GM21576 (cell line): ENCODE results near the gene RUNX1.

ENCODE experiments used
- ATAC-seq: cut with Tn5 transposase; IDR thresholded peaks from one replicate; pipeline ENCODE4 v1.9.1; 2021; ENCODE audit warnings: mild to moderate bottlenecking, moderate library complexity; ENCODE audit not compliant: unreplicated experiment

The RUNX1 gene

DNA sequence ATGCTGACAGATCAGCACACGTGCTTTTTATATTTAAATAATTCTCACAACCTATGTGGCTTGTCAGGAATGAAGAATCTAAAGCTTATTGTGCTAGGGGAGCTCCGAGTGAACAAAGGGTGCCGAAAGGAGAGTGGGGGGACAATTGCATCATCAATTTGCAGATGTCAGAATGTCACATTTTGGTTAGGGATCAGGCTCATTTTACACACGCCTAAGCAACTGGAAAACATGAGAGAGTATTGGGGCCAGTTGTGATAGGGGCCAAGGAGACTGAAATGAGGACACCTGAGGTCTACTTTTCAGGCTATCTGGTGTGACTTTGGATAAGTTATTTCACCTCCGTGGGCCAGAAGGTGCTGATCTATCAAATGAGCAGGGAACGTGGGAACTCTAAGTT is 31.8 kb downstream of the RUNX1 start:
- ATAC-seq, result no peak

DNA sequence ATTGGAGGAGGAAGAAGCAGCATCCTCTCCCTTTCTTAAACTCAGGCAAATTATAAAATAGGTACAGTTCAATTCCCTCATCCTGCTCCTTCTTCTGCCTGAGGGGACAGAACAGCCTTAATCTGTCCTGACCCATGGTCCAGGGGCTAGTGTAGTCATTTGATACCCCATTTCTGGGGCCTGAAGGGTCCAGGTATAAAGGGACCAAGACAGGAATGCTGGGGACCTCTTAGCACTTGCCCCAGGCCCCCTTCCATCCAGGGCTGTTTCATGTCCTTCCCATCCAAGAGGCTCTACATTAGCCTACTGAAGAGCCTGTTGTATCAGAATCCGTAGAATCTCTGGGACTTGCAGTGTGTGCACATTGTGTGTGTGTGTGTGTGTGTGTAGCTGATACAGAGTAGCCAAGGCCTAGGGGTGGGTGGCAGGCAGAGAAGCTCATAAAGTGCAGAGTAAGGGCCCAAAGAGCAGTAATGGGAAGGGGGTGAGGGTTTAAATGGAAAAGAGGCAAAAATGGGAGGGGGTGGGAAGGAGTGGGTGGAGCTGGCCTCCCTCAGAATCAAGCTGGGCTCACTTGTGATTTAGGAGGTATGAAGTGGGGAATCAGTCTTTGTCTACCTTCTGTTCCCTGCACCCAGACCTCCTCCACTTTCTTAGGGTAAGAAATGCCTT is 32.4 kb downstream of the RUNX1 start:
- ATAC-seq, result no peak

GRCh38 chr21:35016071-35016470 is 33.0 kb downstream of the RUNX1 start:
- ATAC-seq, result no peak

DNA sequence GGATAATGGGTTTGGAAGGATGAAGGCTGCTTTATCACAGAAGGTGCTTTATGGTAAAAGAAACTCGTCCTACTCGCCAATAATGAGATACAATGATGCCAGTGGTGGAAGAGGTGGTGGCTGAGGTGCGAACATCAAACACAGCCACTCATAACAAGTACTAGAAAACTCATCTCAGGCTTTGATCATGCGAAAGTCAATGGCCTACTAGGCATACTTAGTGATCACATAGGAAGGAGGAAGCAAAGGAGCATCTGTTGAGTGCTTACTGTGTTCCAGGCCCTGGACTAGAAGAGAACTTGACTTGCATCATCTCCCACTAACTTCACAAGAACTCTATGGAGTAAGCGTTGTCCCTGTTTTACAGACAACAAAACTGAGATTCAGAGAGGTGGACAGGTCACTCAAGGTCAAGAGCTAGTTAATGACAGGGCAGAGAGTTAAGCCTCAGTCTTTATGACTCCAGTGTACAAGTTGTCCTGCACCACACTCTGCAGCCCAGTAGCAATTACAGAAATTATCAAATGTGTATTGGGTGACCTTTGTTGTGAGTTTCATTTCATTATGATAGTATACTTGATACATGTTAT is 33.6 kb downstream of the RUNX1 start:
- ATAC-seq, result no peak

DNA sequence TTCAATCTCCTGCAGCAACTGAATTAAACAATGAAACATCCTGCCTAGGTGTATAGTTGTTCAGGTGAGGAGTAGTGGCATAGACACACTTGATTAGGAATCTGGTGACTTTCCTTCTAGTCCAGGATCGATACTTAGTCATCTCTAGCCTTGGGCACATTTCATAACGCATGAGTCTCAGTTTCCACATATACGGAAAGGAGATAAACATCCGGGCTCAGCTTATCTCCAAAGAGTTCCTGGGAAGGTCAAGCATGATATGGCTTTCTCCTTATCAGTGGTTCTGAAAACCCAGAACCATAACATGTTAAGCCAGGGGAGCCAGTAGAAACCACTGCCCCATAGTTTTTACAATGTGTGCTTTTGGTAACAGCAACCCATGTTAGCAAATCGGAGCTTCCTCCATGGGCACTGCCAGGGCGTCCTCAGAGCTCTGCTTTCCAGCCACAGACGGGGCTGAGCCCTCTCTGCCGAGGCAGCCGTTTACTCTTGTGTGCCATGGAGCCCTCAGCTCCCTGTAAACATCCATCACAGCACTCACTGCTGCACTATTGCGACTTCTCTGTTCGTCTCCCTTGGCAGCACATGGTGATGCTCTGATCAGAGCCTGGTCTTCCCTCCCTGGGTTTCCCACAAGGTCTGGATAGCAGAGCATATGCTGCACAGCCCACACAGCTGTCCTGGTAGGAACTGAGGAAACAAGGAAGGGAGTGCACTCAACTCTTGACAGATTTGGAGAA is 34.6 kb downstream of the RUNX1 start:
- no peak for ATAC-seq

DNA sequence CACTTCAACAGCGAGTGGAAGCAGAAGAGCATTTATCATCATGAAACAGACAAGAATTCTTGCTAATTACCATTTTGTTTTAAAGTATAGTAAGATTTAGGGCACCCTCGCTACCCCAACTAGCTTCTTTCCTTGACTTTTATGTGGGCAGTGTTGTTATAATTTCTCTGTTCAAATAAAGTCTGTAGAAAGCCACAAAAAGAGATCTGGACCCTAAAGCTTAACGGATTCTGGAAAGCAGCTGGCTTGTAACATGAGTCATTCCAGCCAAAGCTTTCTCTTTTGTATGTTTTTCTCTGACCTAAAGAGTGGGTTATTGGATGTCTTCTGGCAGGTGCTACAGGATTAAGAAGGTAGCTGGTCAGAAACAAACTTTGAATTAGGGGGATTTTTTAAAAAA is 37.4 kb downstream of the RUNX1 start:
- ATAC-seq, result no peak

DNA sequence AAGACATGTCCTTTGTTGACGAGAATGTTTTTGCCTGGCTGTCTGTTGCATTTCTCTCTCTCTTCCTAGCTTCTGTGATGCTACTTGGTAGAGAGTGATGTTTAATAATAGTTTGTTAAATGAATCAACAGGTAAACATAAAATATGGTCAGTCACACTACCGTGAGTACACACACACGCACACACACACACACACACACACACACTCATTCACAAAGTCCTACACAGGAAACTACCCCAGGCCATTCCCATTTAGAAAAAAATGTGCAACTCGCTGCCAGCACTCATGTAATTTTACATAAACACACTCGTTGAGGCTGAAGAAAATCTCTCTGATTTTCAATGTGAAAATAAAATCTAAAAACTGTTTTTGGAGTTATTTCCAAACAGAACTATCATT is 38.7 kb downstream of the RUNX1 start:
- ATAC-seq, result no peak

- ATAC-seq, result no peak
Observed at GRCh38 chr21:35007348-35007747, 41.8 kb downstream of the RUNX1 start.

DNA sequence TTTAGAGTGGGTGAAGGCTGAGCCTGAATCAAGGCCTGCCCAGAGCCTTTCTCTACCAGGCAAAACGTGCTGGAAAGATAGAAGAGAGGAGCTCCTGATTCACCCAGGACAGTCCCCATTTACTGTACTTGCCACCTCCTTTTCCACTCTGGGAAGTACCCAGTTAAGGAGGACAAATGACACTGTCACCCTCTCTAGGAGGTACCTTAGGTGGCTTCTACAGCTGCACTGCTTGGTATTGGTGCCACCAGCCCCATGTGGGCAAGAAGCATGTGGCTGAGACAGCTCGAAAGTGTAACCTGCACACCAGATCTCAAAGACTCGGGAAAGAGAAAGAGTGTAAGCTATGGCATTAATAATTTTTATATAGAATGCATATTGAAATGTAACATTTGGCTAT is 42.3 kb downstream of the RUNX1 start:
- ATAC-seq, result no peak

DNA sequence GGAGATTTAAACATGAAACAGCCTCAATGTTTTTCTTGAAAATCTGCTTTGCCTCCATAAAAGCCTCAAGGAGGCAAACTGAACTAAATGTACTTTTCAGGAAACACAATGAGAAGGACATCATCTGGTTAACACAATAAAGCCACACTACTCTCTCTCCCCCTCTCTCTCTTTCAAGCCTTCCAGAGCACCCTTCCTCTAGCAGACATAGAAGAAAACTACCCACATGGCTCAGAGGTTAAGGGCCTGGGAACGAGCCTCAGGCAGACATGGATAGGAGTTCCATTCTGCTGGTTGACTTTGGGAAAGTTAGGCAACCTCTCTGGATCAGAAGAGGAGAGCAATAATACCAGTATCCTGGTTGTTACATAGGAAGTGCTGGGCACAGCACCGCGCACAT is 42.9 kb downstream of the RUNX1 start:
- no peak for ATAC-seq

- ATAC-seq, result no peak
Observed at GRCh38 chr21:35005560-35006224, 43.4 kb downstream of the RUNX1 start.

DNA sequence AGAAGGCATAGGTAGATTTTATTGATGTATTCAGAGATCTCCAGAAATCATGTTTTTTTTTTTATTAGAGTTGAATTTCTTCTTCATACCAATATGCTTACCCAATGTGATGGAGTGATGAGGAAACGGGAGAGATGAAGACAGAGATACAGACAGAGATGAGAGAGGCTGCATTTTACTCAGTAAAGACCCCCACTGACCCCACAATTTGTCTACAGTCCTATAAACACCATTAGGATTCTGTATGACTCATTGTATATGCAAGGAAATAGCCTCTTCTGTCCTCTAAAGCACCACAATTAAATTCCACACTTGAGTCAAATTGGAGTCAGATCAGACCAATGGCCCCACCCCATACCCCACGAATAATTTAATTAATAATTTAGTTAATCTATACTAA is 44.0 kb downstream of the RUNX1 start:
- ATAC-seq, result no peak

DNA sequence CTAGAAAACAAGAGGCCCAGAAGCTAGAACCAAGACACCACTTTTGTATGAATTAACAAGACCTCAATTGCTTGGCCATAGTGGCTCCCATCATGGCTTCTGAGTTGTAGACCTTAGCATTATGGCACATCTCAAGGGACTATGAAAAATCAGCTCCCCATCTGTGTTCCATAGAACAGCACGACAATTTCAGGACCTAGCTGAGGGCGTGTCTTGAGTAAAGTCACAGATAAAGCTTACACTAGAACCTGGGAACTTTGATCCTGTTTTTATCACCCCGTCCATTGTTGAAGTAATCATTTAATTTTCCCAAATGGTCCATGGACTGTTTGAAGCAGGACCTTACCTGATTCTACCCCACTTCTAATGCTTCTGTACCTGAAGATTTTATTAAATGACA is 44.8 kb downstream of the RUNX1 start:
- ATAC-seq, result no peak

GRCh38 chr21:35002879-35003722 is 46.0 kb downstream of the RUNX1 start:
- no peak for ATAC-seq

DNA sequence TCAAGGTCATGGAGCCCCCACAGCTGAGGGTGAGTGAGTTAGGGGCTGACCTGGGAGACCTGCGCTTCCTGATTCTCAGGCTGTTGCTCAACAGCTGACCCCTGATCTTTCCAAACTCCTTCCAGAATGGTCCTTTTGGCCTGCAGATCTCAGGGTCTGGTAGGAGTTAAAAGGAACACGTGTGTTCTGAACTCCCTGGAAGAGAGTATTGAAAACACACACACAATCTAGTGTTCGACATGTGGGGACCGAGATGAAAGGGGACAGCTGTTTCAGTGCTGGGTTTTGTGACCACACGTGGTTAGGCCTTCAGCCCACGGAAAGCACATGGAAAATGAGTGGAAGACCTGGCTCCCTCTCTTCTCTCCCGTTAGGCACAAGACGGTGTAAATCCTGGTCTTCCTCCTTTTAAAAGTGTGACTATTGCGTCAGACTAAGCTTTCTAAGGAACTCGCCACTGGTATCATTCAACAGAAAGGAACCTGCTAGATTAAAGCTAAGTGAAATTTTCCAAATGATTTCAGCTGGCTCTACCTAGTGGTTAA is 49.6 kb downstream of the RUNX1 start:
- ATAC-seq, result no peak

- ATAC-seq, result no peak
Observed at GRCh38 chr21:34998176-34998575, 50.9 kb downstream of the RUNX1 start.

- no peak for ATAC-seq
Observed at GRCh38 chr21:34997294-34997693, 51.8 kb downstream of the RUNX1 start.

DNA sequence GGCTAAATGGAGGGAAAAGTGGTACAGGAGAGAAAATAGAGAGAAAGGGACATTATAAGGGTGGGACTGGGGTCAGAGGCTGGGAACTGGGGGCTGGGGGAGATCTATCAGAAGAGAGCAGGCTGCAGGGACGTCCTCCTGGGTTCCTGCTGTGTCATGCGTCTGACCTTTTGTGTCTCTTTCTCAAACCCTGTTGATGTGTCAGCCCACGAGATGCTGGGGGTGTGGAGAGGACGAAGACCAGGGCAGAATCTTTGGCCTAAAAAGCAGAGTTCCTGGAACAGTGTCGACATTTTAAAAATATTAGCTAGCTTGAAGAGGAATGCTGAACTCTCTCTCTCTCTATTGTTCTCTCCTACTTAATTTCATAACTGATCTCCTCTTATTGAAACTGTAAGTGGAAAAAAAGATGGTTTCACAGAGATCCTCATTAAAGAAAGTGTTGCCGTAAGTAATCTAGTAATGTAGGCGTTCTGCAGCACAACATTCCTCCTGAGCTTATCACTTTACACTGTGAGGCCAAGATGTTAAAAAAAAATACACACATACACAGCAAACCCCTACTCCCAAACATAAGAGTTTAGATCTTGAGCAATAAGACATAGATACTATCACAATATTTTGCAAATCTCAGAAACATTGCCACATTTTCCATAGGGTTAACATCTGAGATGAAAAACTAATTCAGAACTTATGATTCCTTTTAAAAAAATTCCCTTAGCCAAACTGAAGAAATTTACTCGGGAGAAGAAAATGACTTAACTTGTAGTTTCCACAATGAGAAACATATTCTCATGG is 52.6 kb downstream of the RUNX1 start:
- no peak for ATAC-seq

GRCh38 chr21:34995979-34996303 is 53.2 kb downstream of the RUNX1 start:
- no peak for ATAC-seq
